Psoas muscle (tissue), 8 donors: Measurements from ENCODE around the gene ABHD5. TPM values are rescaled to one million over a fixed set of nuclear protein-coding genes. Genes with fewer than 3 reads are reported as not detected.

Source experiments
- ATAC-seq, 4 donors: fragments of 200-7000 bp; cut with Tn5 transposase; one replicate each; pipeline ENCODE4 v1.9.1; 2020; ENCODE audit warnings: moderate library complexity in 3 of 4, mild to moderate bottlenecking in 2 of 4
- DNase-seq, 2 donors: peaks; one replicate each; pipeline ENCODE4 v3.0.0-alpha.2; 2020
- H3K27ac ChIP-seq: fragments of 200-600 bp; one replicate; pipeline ENCODE4 v1.8.0; 2022
- H3K27me3 ChIP-seq, 3 donors: fragments of 200-600 bp in 1 of 3; one replicate each; pipeline versions ENCODE4 v1.6.1 to v1.8.0; 2013 to 2022; ENCODE audit warnings: low read length in 2 of 3, mild to moderate bottlenecking in 2 of 3, moderate library complexity in 1 of 3; ENCODE audit not compliant: insufficient read depth in 3 of 3
- H3K36me3 ChIP-seq, 2 donors: fragments of 200-600 bp in 1 of 2; one replicate each; pipeline versions ENCODE4 v1.6.1 to v1.8.0; 2013 to 2022; ENCODE audit warnings: low read depth in 1 of 2, mild to moderate bottlenecking in 1 of 2, moderate library complexity in 1 of 2; ENCODE audit not compliant: insufficient read depth in 1 of 2
- H3K4me1 ChIP-seq: fragments of 200-600 bp; one replicate; pipeline ENCODE4 v1.8.0; 2022
- H3K4me3 ChIP-seq: fragments of 200-600 bp; one replicate; pipeline ENCODE4 v1.8.0; 2022; ENCODE audit warnings: mild to moderate bottlenecking
- H3K9me3 ChIP-seq: fragments of 200-600 bp; one replicate; pipeline ENCODE4 v1.8.0; 2022
- WGBS, 3 donors: extraction: QIAGEN DNeasy Blood & Tissue Kit; methylation state at CpG; one replicate each; pipeline versions ENCODE4 v1.1.6 to v1.1.7; 2013; 5-methylcytosine and 5-hydroxymethylcytosine counted together
- intact Hi-C, 2 donors: fragments of 100-400 bp; cut with DNase I; formaldehyde crosslinking; loops; one replicate each; pipeline versions ENCODE4 v1.11.0 to v1.14.2; 2022
- polyA plus RNA-seq, 3 donors: library from polyadenylated mRNA; stranded (reverse); fragments of 200-250 nt; gene quantifications; one replicate each; pipeline ENCODE4 v1.2.3, GENCODE V29; 2013
- total RNA-seq, 4 donors: library from RNA; stranded (reverse); fragmentation: NEBNext Ultra II Directional in 2 of 4; extraction: Animal tissue kit (Norgen Biotek cat#: 25700) in 2 of 4; gene quantifications; one replicate each; pipeline versions ENCODE4 v1.2.1 to v1.2.4, GENCODE V29; 2021 to 2023
- TF ChIP-seq, protein P1 (sequence below): fragments of 200-600 bp; IDR thresholded peaks from one replicate; pipeline ENCODE4 v1.8.0; 2022; ENCODE audit warnings: antibody characterized with exemption
- donor health status: healthy with polysubstance abuse.
- donor health status: DM: no; HTN: no; CAD: no; lungs with moderate emphysema.
- donor health status: Bipolar disorder and iron deficiency.
- donor health status: healthy.
- donor health status: DM: yes; HTN: yes; CAD: no.
- donor health status: DM: no; HTN: no; CAD: no.
- donor health status: DM: no; HTN: no; CAD: no.
- donor health status: DM: yes; HTN: yes; CAD: no.

ABHD5 gene
- total and polyA plus RNA-seq, 7 donors: 16.1 to 69.4 (median 29.6) TPM

DNA sequence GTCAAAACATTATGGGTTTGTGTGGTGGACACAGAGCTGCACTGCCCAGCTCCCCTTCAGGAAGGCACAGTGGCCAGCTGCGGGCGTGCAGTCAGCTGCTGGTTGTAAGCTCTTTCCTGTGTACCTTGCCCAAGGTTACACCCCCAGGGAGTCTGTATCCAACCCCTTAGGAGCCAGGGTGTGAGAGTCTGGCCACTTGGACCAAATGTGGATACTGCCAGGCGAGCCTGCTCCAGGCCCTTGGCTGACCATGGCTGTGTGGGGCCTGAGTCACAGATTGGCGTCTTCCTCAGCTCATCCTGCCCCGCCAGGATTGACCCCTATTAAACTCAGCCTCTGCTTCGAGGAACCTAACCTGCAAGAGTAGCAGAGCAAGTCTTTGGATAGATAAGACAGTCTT, 56.9 kb downstream of the ABHD5 start:
- intact Hi-C loops: no loop called here
- Histone ChIP-seq H3K36me3 (no peaks in the 10 kb centered on the region), H3K4me1 (no peaks in the 10 kb centered on the region), H3K4me3 (no peak overlapping the region), H3K9me3 (no peaks in the 10 kb centered on the region), H3K27me3 (no peaks in the 10 kb centered on the region), H3K27ac (no peak overlapping the region)
- ATAC-seq (peak in 3 of 4 donors; percentile 32 to 57 (median 55)), DNase-seq (no peak)
- 48 to 61% (median 58%) methylated on average over 6 of the region's 6 CpGs for WGBS, 3 donors
- TF ChIP-seq, protein P1, sequence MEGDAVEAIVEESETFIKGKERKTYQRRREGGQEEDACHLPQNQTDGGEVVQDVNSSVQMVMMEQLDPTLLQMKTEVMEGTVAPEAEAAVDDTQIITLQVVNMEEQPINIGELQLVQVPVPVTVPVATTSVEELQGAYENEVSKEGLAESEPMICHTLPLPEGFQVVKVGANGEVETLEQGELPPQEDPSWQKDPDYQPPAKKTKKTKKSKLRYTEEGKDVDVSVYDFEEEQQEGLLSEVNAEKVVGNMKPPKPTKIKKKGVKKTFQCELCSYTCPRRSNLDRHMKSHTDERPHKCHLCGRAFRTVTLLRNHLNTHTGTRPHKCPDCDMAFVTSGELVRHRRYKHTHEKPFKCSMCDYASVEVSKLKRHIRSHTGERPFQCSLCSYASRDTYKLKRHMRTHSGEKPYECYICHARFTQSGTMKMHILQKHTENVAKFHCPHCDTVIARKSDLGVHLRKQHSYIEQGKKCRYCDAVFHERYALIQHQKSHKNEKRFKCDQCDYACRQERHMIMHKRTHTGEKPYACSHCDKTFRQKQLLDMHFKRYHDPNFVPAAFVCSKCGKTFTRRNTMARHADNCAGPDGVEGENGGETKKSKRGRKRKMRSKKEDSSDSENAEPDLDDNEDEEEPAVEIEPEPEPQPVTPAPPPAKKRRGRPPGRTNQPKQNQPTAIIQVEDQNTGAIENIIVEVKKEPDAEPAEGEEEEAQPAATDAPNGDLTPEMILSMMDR: no peak

DNA sequence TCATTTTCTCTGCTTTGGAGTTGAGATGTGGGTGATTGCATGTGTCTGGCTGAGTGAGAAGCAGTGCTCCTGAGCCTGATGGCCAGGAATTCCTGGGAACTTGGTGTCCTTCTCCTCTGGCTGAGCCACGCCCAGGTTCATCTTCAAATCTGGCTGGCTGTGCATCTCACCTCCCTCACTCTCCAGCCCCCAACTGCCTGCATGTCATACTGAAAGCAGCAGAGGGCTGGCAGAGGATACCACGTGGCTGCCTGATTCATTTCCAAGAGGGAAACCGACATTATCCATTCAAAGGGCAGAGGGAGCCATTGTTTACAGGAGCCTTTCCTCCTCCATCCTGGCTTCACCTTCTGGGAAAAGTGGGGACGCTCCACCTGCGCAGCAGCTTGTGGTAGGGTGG, 57.4 kb downstream of the ABHD5 start:
- intact Hi-C loops: no loop called here
- Histone ChIP-seq H3K4me1 (peaks cover 3% of the 10 kb centered on the region), H3K36me3 (no peaks in the 10 kb centered on the region), H3K27me3 (no peaks in the 10 kb centered on the region), H3K27ac (no peak overlapping the region), H3K9me3 (no peaks in the 10 kb centered on the region), H3K4me3 (no peak overlapping the region)
- 43 to 50% (median 44%) methylated on average over 5 of the region's 5 CpGs for WGBS, 3 donors
- TF ChIP-seq, protein P1: no peak
- DNase-seq: no peak
- peak in 2 of 4 donors; percentile 47 to 59 for ATAC-seq

GRCh38 chr3:43748645-43749044, 57.9 kb downstream of the ABHD5 start:
- Histone ChIP-seq H3K4me3 (no peak overlapping the region), H3K27me3 (no peaks in the 10 kb centered on the region), H3K36me3 (no peaks in the 10 kb centered on the region), H3K27ac (no peak overlapping the region), H3K9me3 (no peaks in the 10 kb centered on the region), H3K4me1 (peaks cover 6% of the 10 kb centered on the region)
- TF ChIP-seq, protein P1: no peak
- DNase-seq (no peak), ATAC-seq (no peak)
- WGBS, 3 donors: 86 to 91% (median 89%) methylated on average over 5 of the region's 5 CpGs
- intact Hi-C loops: no loop called here

GRCh38 chr3:43752905-43753304, 62.2 kb downstream of the ABHD5 start:
- no peak overlapping the region for H3K4me3 ChIP-seq
- intact Hi-C loops: loop anchor here in 1 of 2 donors (5.0 kb wide), 1 partner anchor 61 kb away; the partner anchor contains the start of gene ABHD5
- H3K27ac ChIP-seq: no peak overlapping the region
- peaks cover 18% of the 10 kb centered on the region for H3K4me1 ChIP-seq
- DNase-seq (no peak), ATAC-seq (no peak)
- WGBS, 3 donors: 94 to 98% (median 96%) methylated on average over 3 of the region's 3 CpGs
- no peaks in the 10 kb centered on the region for H3K9me3 ChIP-seq
- no peaks in the 10 kb centered on the region for H3K36me3 ChIP-seq
- TF ChIP-seq, protein P1: no peak
- H3K27me3 ChIP-seq: no peaks in the 10 kb centered on the region
